ENCODE measurements around the gene ATXN2.
"Not testable (repeated sequence)": the region's sequence is repeated elsewhere in the genome, so short reads cannot be mapped to it uniquely, and the experiment has no call there.

Gene ATXN2

DNA sequence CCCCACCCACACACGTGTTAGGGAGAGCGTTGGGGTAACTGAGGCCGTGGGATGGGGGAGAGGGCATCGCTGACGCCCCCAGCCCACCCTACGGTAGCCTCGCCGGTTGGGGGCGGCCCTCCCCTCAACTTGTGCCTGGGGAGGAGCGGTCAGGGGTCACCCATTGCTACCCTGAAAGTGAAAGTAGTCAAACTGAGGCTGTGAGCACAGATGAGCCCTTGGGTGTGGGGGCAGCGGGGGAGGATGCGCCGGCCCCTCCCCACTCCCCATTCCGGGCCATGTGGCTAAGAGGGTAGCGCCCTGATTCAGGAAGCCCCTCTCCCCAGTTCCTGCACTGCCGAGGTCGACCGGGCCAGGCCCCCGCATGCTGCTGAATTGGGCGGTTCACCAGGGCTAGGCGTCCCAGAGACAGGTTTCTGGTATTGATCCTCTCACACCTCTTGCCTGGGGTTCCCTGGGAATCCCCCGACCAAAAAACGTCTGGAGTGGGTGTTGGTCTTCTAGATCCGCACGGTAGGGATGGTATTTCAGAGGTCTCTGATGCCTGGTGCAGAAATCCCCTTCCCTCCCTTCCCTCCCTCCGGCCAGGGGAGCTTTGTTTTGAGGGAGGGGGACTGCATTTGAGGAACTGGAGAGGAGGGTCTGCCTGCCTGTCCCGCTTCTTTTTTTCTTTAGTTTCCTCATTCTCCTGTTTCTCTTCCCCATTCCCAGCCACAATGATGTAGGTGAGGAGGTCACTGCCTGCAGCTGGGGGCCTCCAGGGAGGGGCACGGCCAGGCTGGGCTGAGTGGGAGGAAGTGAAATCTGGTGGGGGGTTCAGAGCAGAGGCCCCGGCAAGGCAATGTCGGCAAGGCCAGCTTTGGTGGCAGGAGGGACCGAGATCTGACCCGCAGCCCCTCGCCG lies 192.4 kb downstream of the ATXN2 start:
- DNase-seq (ENCODE audit: low read depth): no peak
- TF ChIP-seq, protein P1, sequence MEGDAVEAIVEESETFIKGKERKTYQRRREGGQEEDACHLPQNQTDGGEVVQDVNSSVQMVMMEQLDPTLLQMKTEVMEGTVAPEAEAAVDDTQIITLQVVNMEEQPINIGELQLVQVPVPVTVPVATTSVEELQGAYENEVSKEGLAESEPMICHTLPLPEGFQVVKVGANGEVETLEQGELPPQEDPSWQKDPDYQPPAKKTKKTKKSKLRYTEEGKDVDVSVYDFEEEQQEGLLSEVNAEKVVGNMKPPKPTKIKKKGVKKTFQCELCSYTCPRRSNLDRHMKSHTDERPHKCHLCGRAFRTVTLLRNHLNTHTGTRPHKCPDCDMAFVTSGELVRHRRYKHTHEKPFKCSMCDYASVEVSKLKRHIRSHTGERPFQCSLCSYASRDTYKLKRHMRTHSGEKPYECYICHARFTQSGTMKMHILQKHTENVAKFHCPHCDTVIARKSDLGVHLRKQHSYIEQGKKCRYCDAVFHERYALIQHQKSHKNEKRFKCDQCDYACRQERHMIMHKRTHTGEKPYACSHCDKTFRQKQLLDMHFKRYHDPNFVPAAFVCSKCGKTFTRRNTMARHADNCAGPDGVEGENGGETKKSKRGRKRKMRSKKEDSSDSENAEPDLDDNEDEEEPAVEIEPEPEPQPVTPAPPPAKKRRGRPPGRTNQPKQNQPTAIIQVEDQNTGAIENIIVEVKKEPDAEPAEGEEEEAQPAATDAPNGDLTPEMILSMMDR (conservative IDR thresholded peaks at IDR 0.05; ENCODE audit: low read length): no peak
- H3K4me3 ChIP-seq (ENCODE audit: low read length): peak overlapping the region; percentile 92

DNA sequence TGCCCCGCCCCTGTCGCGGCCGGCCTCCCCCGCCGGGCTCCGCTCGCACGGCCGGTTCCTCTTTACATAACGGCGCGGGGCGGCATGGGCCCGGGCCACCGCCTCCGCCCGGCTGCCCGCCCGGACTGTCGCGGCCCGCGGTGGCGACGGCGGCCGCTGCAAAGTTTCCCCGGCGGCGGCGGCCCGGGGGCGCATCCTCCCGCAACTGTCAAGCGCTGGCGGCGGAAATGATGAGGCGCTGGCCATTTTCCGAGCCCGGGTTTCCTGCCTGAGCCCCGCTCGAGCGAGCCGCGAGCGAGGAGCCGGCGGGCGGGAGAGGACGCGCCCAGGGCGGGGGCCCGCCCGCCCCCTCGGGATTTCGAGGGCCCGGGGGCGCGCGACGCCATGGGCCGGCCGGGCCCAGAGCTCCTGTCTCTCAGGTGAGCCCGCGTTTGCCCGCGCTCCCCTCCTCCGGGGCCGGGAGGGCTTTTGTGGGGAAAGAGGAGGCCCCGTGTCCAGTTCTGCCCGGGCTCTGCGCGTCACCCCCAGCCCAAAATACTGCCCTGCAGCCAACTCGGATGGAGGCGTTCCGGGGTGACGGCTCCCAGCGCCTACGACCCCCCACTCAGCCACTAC lies 193.1 kb downstream of the ATXN2 start, which contains the start of gene SH2B3:
Gene SH2B3, plus strand, starts transcription at position 65 of the 615 bp plus-strand sequence. CDS start 12,223 bp downstream, outside the sequence.
- H3K4me3 ChIP-seq (ENCODE audit: low read length): peak within 1 kb of the TSS; percentile 92
- DNase-seq (ENCODE audit: low read depth): peak; percentile 60
- TF ChIP-seq, protein P1 (conservative IDR thresholded peaks at IDR 0.05; ENCODE audit: low read length): no peak

DNA sequence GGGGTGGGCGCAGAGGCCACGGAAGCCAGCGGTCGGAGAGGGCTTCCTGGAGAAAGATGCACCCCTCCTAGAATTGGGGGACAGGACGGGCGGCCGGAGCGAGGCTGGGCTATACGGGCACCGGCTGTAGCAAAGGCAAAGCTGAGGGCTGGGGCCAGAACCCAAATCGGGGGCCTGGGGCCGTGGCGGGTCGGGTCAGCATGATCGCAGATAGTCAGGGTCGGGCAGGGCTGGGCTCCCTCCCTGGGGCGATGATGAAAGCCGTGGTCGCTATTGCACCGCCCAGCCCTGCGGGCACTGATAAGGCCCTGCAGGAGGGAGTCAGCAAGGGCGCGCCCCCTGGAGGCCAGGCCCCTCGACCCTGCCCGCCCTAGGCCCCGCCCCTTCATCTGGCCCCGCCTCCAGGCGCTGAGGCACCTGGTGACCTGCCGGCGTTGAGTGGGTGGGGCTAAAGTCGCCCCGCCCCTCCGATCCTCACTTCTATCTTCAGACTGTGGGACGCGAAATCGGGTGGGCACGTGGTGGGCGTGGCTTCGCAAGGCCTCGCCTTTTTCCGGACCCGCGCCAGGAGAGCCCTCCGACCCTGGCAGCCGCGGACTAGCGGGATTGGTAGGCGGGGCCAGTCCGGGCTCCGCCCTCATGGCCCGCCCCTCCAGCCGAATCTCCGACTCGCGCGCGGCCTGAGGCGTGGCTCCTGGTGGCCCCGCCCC lies 193.8 kb downstream of the ATXN2 start:
- DNase-seq (ENCODE audit: low read depth): peak; percentile 82
- H3K4me3 ChIP-seq (ENCODE audit: low read length): peak overlapping the region; percentile 71
- TF ChIP-seq, protein P1 (conservative IDR thresholded peaks at IDR 0.05; ENCODE audit: low read length): peak; percentile 41

DNA sequence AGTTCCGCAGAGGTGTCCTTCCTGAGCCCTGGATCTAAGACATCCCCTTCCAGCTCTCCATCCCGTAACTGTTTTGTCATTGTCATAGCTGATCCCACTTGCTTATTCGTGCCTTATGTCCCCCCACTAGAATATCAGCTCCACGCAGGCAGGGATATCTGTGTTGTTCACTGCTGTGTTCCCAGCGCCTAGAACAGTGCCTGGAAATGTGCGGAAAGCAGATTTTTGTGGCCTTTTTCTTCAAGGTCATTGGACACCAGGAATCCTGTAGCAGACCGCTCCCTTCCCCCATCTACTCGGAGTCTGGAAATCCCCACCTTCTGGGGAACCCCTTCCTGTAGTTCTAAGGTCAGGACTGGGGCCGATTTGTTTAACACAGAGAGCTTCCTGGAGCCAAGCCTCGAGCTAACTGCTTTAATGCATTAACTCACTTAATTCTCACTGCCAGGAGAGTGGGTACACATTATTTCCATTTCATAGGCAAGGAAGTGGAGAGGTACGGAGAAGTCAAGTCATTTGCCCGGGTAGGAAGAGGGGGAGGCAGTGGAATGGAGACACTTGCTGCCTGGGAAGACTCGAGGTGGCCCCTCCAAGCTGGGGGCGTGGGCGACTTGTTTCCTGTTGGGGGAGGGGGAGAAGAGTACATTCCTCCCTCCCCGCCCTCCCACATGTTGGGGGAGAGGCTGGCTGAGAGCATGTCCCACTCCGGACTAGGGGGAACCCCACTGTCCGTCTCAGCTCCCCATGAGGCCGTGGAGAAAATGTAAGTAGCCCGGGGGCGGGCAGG lies 194.6 kb downstream of the ATXN2 start:
- no peak for DNase-seq (ENCODE audit: low read depth)
- TF ChIP-seq, protein P1 (conservative IDR thresholded peaks at IDR 0.05; ENCODE audit: low read length): no peak
- peak overlapping the region; percentile 71 for H3K4me3 ChIP-seq (ENCODE audit: low read length)

DNA sequence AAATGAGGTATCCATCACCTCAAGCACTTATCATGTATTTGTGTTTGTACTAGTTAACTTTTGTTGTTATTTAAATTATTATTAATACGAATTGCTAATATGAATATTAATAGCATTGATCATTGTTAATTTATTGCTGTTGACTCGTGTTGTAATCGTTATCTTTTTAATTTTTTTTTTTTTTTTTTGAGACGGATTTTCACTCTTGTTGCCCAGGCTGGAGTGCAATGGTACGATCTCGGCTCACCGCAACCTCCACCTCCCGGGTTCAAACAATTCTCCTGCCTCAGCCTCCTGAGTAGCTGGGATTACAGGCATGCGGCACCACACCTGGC lies 196.7 kb downstream of the ATXN2 start:
- not testable (repeated sequence) for H3K4me3 ChIP-seq (ENCODE audit: low read length); DNase-seq (ENCODE audit: low read depth)

Data from AG10803 (cell line).